Cardiac muscle cell (in vitro differentiated cells and primary cell): ENCODE results near the gene CFL2. TPM values are rescaled to one million over a fixed set of nuclear protein-coding genes. Genes with fewer than 3 reads are reported as not detected.
"Not testable (repeated sequence)": the region's sequence is repeated elsewhere in the genome, so short reads cannot be mapped to it uniquely, and the experiment has no call there.

Experiments used
- DNase-seq, 2 donors: peaks; one replicate each; pipeline versions ENCODE4 v3.0.0 to v3.0.0-alpha.2; 2010 to 2017; ENCODE audit warnings: low read depth in 1 of 2, low spot score in 1 of 2
- H3K27ac ChIP-seq: fragments of 200-600 bp; sonication (generic); 2 replicates; pipeline ENCODE4 v1.5.1; 2016
- H3K27me3 ChIP-seq: fragments of 200-600 bp; sonication (generic); 2 replicates; pipeline ENCODE4 v1.6.0; 2016; ENCODE audit warnings: control low read depth
- H3K36me3 ChIP-seq: fragments of 200-600 bp; sonication (generic); 2 replicates; pipeline ENCODE4 v1.5.1; 2016; ENCODE audit warnings: control low read depth
- H3K4me1 ChIP-seq: fragments of 200-600 bp; sonication (generic); 2 replicates; pipeline ENCODE4 v1.8.1; 2017; ENCODE audit warnings: low read depth, mild to moderate bottlenecking, mixed run types
- H3K4me3 ChIP-seq: fragments of 200-600 bp; sonication (generic); 2 replicates; pipeline ENCODE4 v1.5.1; 2016; ENCODE audit warnings: mild to moderate bottlenecking
- H3K9me3 ChIP-seq: fragments of 200-600 bp; sonication (generic); 2 replicates; pipeline ENCODE4 v1.5.1; 2017; ENCODE audit warnings: low read depth, mild to moderate bottlenecking, control low read depth
- CTCF ChIP-seq: IDR thresholded peaks from 2 replicates; pipeline ENCODE4 v1.5.1; 2012; ENCODE audit warnings: low read depth, mild to moderate bottlenecking, low read length
- polyA plus RNA-seq: library from polyadenylated mRNA; unstranded; fragments of >200 nt; fragmentation: Nextera tagmentation; extraction: Ambion mirVana; gene quantifications from 2 replicates; pipeline ENCODE4 v1.2.1, GENCODE V29; 2016
- total RNA-seq: library from RNA; depleted of rRNA; stranded (reverse); fragments of >200 nt; gene quantifications from 2 replicates; pipeline ENCODE4 v1.2.3, GENCODE V29; 2016

CFL2 gene
- total and polyA plus RNA-seq, 2 experiments from 2014 or later, result 73.1 to 143 TPM

- DNase-seq, result peak in 1 of 2 donors; percentile 30
- H3K36me3 ChIP-seq, result peaks cover under 1% of the 10 kb centered on the region
- H3K4me3 ChIP-seq, result no peak overlapping the region
- H3K27me3 ChIP-seq, result no peaks in the 10 kb centered on the region
- H3K4me1 ChIP-seq, result no peaks in the 10 kb centered on the region
- H3K27ac ChIP-seq, result no peak overlapping the region
- no peaks in the 10 kb centered on the region for H3K9me3 ChIP-seq
- TF ChIP-seq CTCF, result no peak
Measured at GRCh38 chr14:34749408-34749807, 35.0 kb upstream of the CFL2 start.

- no peak overlapping the region for H3K4me3 ChIP-seq
- H3K27me3 ChIP-seq, result no peaks in the 10 kb centered on the region
- DNase-seq, result no peak
- no peaks in the 10 kb centered on the region for H3K9me3 ChIP-seq
- no peak overlapping the region for H3K27ac ChIP-seq
- TF ChIP-seq CTCF, result no peak
- H3K36me3 ChIP-seq, result no peaks in the 10 kb centered on the region
- H3K4me1 ChIP-seq, result no peaks in the 10 kb centered on the region
Measured at GRCh38 chr14:34742270-34743115, 28.1 kb upstream of the CFL2 start.

GRCh38 chr14:34741840-34742239 is 27.4 kb upstream of the CFL2 start:
- H3K36me3 ChIP-seq, result no peaks in the 10 kb centered on the region
- H3K27me3 ChIP-seq, result no peaks in the 10 kb centered on the region
- DNase-seq, result no peak
- TF ChIP-seq CTCF, result no peak
- H3K9me3 ChIP-seq, result no peaks in the 10 kb centered on the region
- no peaks in the 10 kb centered on the region for H3K4me1 ChIP-seq
- no peak overlapping the region for H3K27ac ChIP-seq
- no peak overlapping the region for H3K4me3 ChIP-seq

- H3K36me3 ChIP-seq, H3K9me3 ChIP-seq, H3K27me3 ChIP-seq, H3K4me1 ChIP-seq, H3K27ac ChIP-seq, H3K4me3 ChIP-seq: not testable (repeated sequence)
- peak in 1 of 2 donors; percentile 10 for DNase-seq
Measured at GRCh38 chr14:34740139-34740538, 25.7 kb upstream of the CFL2 start.

- H3K9me3 ChIP-seq, H3K27ac ChIP-seq, H3K4me3 ChIP-seq, DNase-seq, H3K4me1 ChIP-seq, H3K27me3 ChIP-seq, H3K36me3 ChIP-seq: not testable (repeated sequence)
Measured at GRCh38 chr14:34737079-34737478, 22.7 kb upstream of the CFL2 start.

- Histone ChIP-seq H3K36me3 (no peaks in the 10 kb centered on the region), H3K27ac (no peak overlapping the region)
- DNase-seq, result peak in 1 of 2 donors; percentile 10
Measured at GRCh38 chr14:34733245-34733644, 18.9 kb upstream of the CFL2 start.

More at GRCh38 chr14:34733245-34733644, 18.9 kb upstream of the CFL2 start:
- no peaks in the 10 kb centered on the region for H3K4me1 ChIP-seq
- no peaks in the 10 kb centered on the region for H3K27me3 ChIP-seq
- no peaks in the 10 kb centered on the region for H3K9me3 ChIP-seq
- H3K4me3 ChIP-seq, result no peak overlapping the region
- TF ChIP-seq CTCF, result no peak
